Measurements from ENCODE around the gene EML4.

- TF ChIP-seq CTCF (conservative IDR thresholded peaks at IDR 0.05; ENCODE audit: low read length): no peak
- no peak for TF ChIP-seq EZH2phosphoT487 (IDR thresholded peaks at IDR 0.05; ENCODE audit: borderline replicate concordance, low read depth, low read length)
These were observed 58.3 kb downstream of the EML4 start for GRCh38 chr2:42227491-42227890.
